Measurements from ENCODE around the gene TMEM30A.

Gene TMEM30A

DNA sequence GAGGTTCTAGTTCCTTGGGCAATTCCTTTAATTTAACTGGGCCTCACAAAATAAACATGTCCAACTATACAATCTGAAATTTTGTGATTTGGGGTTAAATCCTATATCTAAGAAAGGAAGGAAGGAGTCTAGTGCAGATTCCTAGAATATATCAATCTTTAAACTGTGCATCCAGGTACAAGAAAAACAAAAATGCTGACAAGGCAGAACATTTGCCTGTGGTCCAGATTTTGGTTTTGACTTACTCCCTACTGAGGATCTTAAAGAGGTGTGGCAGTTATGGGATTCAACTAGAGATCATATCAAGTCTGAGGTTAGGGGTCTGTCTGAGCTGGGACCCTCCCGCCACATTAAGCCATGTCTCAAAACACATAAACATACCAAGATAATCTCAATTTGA, 23.3 kb downstream of the TMEM30A start:
- DNase-seq: no peak

- no peak for DNase-seq
Observed at GRCh38 chr6:75257343-75258087, 27.1 kb downstream of the TMEM30A start.

DNA sequence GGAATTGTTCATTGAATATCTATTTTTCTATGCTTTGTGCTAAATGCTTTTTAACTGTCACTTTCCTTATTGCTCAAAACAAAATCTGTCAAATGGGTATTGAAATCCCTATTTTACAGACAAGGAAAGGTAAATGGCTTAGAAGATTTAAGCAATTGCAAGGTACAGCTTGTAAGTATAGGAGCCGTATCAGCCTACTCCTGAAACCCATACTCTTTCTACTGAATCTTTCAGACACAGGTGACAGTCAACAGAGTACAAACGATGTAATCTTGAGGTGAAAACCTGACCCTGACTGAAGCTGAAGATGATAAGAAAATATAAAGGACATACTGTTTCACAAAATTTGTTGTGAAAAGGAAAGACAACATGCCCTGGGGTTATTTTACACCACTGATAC, 34.0 kb downstream of the TMEM30A start:
- no peak for DNase-seq

GRCh38 chr6:75249837-75250236, 34.8 kb downstream of the TMEM30A start:
- no peak for DNase-seq

GRCh38 chr6:75246386-75246785, 38.2 kb downstream of the TMEM30A start:
- DNase-seq: no peak

DNA sequence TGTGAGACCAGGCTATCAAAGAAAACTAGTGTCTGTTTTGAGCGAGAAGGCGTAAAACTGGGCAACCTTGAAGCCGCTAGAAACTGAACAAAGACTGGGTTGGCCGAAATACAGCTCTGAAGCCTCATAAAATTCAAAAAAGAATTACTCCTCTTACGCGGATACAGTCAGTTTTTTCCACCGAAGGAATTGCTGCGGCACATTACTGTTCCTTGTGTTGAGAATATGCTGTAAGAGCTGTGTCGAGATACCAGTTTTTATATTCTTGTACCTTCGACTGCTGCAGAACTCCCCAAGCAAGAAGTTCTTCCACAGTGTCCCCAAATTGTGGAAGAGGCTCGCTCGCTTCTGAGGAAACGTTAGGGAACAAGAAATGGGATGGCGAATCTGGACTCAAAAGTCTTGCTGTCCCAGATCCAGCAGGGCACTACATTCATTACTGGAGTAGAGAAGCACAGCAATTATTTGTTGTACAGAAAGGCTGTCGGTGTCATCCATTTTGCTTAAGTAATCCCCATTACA, 40.5 kb downstream of the TMEM30A start:
- DNase-seq: peak; percentile 30

DNA sequence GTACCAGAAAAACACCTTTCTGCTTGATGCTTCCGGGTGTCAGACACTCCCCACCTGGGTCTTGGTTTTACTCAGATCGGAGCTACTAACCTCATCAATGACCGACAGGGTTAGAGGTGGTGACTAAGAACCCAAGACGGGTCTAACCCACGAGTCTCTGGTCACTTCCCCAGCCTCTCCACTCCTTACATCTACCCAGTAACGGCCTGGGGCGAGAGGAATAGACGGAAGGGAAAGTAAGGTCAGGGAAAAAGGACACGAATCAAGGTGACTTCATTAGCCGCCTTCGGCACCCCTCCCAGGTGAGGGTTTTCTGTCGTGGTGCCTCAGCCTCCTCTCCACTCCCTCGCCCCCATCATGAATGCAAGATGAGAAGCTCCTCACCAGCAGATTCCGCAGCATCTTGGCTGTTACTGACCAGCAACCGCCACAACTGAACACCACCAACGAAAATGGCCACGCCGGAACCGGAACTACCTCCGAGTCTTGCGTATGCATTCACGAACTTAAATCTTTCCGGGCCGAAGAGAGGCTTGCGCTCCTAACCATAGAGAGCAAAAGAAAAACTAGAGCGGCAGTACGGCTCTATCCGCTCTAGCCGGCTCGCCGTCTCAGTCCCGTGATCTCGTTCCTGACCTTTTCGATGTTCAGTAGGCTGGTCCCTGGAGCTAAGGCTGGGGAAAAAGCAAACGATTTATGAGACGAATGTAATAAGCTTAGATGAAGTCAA, 41.1 kb downstream of the TMEM30A start, which contains the start of gene COX7A2:
Gene COX7A2, minus strand, starts transcription at position 469 of the 730 bp plus-strand sequence. Its CDS starts 67 bp downstream, at position 402.
- DNase-seq: peak; percentile 99

DNA sequence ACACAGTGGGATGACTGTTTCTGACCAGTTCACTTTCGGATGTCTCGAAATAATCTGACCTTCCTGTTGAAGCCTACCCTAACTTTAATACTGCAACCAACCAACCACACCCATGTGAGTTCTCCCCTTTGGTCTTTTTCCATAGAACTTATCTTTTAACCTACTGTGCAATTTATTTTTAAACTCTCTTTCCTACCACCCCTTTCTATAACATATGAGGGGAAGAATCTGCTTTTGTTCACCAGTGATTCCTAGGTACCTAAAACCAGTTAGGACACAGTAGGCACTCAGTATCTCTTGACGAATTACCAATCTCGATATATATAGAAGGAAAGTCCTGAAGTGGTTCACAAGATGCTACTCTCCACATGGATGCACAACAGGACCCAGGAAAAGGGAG, 48.0 kb downstream of the TMEM30A start:
- no peak for DNase-seq

DNA sequence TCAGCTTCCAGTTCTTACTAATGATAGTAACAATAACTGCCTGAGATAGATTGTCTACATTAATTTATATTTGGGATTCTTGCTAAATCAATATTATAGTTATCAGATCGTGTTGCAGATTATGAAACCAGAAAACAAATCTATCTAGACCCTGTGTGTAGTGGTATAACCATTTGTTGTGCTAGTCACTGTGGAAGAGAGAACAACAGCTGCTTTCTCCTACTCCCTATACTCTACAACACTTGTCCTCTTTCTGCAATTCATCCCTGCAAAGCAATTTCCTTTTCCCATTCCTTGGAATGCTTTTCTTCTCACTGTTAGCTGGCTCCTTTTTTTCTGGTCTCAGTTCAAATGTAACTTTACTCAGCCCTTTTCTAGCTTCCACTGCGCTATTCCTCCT, 49.3 kb downstream of the TMEM30A start:
- no peak for DNase-seq

GRCh38 chr6:75234126-75234865, 50.3 kb downstream of the TMEM30A start:
- no peak for DNase-seq

DNA sequence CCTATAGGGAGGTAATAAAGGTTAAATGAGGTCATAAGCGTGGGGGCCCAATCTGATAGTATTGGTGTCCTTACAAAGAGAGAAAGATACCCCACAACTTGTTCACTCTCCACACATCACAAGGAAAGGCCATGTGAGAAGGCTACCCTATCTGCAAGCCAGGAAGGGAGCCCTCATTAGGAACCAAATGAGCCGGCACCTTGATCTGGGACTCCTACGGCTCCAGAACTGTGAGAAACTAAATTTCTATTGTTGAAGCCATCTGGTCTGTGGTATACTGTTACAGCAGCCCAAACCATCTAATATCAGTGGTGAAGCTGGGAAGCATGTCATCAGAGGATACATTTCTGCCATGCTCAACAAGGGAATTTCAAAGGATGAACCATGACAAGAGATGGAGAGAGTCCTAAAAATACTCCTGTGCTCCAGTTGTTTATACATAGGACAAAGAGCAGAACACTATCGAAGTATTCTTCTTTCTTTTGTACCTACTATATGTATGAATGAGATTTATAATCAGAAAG, 51.4 kb downstream of the TMEM30A start:
- DNase-seq: no peak

GRCh38 chr6:75230484-75231325, 53.9 kb downstream of the TMEM30A start:
- peak; percentile 45 for DNase-seq

- no peak for DNase-seq
Observed at GRCh38 chr6:75224303-75224926, 60.2 kb downstream of the TMEM30A start.

DNA sequence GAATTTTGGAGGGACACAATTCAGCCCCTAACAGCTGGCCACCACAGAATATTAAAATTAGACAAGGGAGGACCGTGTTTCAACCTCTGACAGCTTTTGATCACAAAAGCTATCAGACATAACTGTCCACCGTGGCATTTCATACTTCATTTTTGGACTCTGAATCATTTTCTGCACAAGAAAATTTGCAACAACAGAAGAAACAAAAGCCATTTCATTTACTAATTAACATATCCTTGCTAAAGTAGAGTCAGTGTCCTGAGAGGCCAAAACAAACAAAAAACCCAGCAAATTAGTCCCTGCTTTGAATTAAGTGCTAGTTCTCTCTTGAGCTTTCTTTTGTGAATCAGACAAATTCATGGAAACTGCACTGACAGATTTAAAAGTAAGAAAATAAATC, 61.2 kb downstream of the TMEM30A start:
- no peak for DNase-seq

DNA sequence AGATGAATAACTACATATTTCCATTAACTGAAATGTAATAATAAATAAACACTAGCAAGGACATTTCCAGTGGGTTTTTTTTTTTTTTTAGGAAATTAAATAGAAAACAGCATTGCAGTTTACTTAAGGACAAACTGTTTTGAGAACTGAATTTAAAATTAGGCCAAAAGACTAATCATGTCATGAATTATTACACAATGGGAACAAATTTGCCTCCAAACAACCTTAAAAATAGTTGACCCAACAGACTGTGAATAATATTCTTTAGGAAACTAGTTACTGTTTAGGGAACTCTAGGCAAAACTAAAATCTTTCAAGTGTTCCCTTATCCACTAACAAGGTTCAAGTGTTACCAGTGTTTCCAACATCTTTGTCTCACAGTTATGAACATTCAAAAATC, 62.3 kb downstream of the TMEM30A start:
- DNase-seq: no peak

DNA sequence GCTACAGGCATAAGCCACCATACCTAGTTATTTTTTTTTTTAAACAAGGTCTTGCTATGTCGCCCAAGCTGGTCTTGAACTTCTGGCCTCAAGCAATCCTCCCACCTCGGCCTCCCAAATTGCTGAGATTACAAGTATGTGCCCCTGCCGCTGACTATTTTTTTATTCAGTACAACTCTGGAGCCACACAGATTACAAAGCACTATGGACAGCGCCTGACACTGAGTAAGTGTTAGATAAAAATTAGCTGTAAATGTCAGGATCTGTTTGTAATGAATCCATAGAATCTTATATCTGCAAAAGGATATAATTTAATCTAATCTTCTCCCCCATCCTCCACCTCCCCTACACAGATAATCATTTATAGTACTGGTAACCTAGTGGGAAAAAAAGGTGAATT, 63.5 kb downstream of the TMEM30A start:
- no peak for DNase-seq

DNA sequence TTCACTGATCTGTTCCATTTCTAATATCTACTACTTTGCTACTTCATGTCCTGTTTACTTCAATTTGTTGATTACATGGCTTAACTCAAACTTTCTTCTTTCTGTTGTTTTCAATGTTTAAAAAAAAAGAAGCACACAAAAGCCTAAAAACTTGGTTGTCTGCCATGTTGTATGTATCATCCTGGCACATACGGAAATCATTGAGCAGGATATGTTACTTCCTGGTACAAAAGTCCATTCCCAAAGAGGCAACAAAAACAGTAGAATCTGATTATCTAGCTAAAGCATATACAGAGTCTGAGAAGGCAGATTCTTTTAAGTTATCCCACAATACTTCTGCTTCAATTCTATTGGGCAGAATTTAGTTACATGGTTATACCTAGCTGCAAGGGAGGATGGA, 64.2 kb downstream of the TMEM30A start:
- DNase-seq: no peak

DNA sequence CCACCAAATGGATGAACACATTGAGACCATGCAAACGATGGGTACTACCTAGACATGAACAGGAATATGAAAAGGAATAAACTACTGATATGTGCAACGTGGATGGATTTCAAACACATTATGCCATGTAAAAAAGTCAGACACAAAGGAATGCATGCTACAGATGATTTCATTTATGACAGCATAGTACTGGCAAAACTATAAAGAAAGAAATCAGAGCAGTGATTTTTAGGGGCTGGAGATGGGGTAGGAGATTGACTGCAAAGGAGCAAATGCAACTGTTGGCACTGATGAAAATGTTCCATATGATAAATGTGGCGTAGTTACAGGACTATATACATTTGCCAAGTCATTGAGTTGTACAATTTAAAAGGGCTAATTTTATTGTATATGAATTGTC, 65.3 kb downstream of the TMEM30A start:
- no peak for DNase-seq

- no peak for DNase-seq
Observed at GRCh38 chr6:75217193-75217592, 67.4 kb downstream of the TMEM30A start.

DNA sequence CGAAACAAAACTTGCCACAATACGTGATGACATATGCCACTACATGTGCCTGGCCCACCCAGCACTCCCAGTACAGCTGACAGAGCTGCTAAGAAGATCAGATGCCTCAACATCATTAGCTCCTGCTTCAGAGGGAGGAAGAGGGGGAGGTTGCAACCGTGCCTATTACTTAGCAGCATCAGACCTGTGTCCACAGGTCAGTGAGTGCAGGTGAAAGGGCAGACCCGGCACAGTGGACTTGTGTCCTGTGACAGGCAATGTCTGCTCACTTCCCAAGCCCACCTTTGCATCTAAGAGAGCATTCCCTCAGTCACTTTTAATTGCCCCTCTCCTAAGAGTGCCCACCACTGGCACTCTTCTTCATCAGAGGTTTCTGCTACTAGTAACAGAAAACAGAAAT, 69.3 kb downstream of the TMEM30A start:
- DNase-seq: no peak

DNA sequence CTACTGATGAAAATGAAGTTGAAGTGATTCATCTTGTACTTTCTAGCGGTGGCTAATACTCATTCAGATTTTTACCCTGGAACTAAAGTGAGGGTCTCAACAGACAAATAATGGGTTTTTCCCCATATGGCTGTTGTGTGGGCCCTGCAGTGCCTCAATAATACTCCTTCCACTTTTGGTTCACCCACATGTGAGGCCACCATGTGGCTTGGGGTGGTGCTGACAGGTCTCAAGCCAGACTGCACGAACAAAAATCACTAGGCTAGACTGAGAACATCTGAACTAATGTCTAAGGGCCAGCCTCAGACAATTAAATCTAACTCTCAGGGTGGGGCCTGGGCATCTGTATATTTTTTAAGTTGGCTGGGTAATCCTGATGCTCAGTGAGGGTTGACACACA, 70.9 kb downstream of the TMEM30A start:
- DNase-seq: no peak

DNA sequence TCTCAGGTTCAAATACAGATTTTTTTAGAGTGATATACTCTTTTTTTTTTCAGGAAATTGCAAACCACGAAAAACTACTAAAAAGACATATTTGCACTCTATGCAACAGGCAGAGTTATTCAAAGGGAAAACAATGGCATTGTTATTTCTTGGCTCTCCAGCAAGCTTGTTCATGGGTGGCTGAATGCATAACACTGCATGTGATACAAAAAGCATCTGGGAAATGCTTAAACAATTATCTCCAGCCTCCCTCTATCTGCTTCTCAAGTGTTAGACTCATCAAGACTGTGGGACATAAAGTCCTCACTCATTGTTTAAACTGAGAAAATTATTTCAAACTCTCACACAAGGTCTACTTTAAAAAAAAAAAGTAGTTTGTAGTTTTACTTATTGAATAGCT, 71.5 kb downstream of the TMEM30A start:
- no peak for DNase-seq
